Osteocyte (in vitro differentiated cells): ENCODE data around the gene THAP2. TPM values are rescaled to one million over a fixed set of nuclear protein-coding genes. Genes with fewer than 3 reads are reported as not detected.
A peak's percentile ranks its signal among the peaks of the same experiment; 100 is the strongest.

ENCODE experiments used
- DNase-seq: peaks from one replicate; pipeline ENCODE4 v3.0.0; 2021; ENCODE audit warnings: mixed read lengths; ENCODE audit not compliant: unreplicated experiment; ENCODE audit errors: extremely low spot score
- H3K27ac Mint-ChIP-seq: one replicate; pipeline ENCODE4 v1.8.0; 2021; ENCODE audit warnings: mild to moderate bottlenecking, mixed read lengths; ENCODE audit not compliant: unreplicated experiment
- H3K27me3 Mint-ChIP-seq: one replicate; pipeline ENCODE4 v1.8.0; 2021; ENCODE audit warnings: mixed read lengths; ENCODE audit not compliant: unreplicated experiment
- H3K36me3 Mint-ChIP-seq: one replicate; pipeline ENCODE4 v1.8.0; 2021; ENCODE audit warnings: mixed read lengths; ENCODE audit not compliant: unreplicated experiment
- H3K4me1 Mint-ChIP-seq: one replicate; pipeline ENCODE4 v1.8.0; 2021; ENCODE audit warnings: mixed read lengths; ENCODE audit not compliant: unreplicated experiment
- H3K4me3 Mint-ChIP-seq: one replicate; pipeline ENCODE4 v1.8.0; 2021; ENCODE audit warnings: mild to moderate bottlenecking, moderate library complexity, mixed read lengths; ENCODE audit not compliant: unreplicated experiment
- H3K9me3 Mint-ChIP-seq: one replicate; pipeline ENCODE4 v1.8.0; 2021; ENCODE audit warnings: mixed read lengths; ENCODE audit not compliant: unreplicated experiment
- total RNA-seq: library from RNA; stranded (reverse); gene quantifications from 2 replicates; pipeline ENCODE4 v1.2.1, GENCODE V29; 2021
- TF ChIP-seq, protein P1 (sequence below): fragments of 200-600 bp; sonication (generic); IDR thresholded peaks from 2 replicates; pipeline ENCODE4 v1.5.0; 2021; ENCODE audit warnings: antibody characterized with exemption, mild to moderate bottlenecking, moderate library complexity

Gene THAP2
- total RNA-seq, 1 donor from 2014 or later: 5.0 TPM

DNA sequence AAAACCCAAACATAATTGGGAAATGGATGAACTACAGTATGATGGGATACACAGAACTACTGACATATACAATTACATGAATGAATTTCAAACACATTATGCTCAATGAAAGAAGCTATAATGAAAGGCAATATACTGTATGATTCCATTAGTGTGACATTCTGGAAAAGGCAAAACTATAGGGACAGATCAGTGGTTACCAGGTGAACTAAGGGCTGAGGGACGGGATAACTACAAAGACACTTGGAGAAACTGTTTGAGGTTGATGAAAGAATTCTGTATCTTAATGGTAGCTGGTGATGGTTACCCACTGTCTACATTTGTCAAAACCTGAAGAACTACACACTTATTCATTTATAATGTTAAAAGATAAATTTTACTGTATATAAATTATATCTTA lies 8.2 kb upstream of the THAP2 start:
- Mint-ChIP-seq H3K4me3 (no peak overlapping the region), H3K27ac (no peak overlapping the region), H3K4me1 (peaks cover 26% of the 10 kb centered on the region), H3K27me3 (no peaks in the 10 kb centered on the region), H3K9me3 (no peaks in the 10 kb centered on the region), H3K36me3 (peaks cover 43% of the 10 kb centered on the region)
- TF ChIP-seq, protein P1, sequence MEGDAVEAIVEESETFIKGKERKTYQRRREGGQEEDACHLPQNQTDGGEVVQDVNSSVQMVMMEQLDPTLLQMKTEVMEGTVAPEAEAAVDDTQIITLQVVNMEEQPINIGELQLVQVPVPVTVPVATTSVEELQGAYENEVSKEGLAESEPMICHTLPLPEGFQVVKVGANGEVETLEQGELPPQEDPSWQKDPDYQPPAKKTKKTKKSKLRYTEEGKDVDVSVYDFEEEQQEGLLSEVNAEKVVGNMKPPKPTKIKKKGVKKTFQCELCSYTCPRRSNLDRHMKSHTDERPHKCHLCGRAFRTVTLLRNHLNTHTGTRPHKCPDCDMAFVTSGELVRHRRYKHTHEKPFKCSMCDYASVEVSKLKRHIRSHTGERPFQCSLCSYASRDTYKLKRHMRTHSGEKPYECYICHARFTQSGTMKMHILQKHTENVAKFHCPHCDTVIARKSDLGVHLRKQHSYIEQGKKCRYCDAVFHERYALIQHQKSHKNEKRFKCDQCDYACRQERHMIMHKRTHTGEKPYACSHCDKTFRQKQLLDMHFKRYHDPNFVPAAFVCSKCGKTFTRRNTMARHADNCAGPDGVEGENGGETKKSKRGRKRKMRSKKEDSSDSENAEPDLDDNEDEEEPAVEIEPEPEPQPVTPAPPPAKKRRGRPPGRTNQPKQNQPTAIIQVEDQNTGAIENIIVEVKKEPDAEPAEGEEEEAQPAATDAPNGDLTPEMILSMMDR: no peak
- no peak for DNase-seq

DNA sequence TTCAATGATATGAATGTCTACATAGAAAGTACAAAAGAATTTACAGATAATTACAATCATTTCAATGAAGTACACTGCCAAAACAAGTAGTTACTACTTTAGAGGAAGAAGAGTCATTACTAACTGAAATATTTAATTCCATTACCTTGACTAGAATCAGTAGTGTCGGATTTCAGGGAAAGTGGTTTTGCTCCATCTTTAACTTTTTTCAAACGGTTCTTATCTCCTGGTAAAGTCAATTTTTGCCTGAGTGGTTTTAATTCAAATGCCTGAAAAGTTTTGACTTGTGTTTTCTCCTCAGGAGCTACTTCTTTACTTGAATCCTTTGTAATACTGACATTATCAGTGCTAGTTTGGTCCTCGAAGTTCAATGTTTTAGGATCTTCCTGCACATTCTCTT lies 7.4 kb upstream of the THAP2 start:
- Mint-ChIP-seq H3K27me3 (no peaks in the 10 kb centered on the region), H3K4me1 (peaks cover 30% of the 10 kb centered on the region), H3K9me3 (no peaks in the 10 kb centered on the region), H3K36me3 (peaks cover 43% of the 10 kb centered on the region), H3K4me3 (no peak overlapping the region), H3K27ac (no peak overlapping the region)
- DNase-seq: no peak
- TF ChIP-seq, protein P1: no peak

DNA sequence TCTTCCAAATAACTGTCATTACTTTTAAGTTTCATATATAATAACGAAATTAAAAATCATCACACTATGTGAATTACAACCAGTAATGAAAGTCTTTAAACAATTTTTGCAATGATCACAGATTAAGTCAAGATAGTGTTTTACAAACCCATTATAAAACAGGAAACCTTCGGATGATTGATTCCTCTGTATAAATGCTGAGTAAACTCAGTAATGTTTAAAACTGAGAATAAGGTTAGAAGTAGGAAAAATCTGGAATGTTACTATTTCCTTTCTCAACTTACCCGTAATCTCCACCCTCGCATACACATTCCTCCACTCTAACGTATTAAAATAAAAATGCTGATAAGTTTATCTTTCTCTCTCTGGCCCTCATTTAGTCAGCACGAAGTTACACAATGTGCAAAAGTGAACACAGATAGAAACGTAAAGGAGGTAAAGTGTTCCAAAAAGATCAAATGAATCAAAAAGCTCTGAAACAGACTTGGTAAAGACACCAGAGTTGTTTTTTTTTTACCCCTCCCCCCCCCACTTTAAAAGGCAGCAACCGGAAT lies 2.0 kb upstream of the THAP2 start:
- no peaks in the 10 kb centered on the region for H3K9me3 Mint-ChIP-seq
- no peaks in the 10 kb centered on the region for H3K27me3 Mint-ChIP-seq
- H3K27ac Mint-ChIP-seq: peak overlapping the region; percentile 100
- peaks cover 33% of the 10 kb centered on the region for H3K4me1 Mint-ChIP-seq
- peak overlapping the region; percentile 99 for H3K4me3 Mint-ChIP-seq
- TF ChIP-seq, protein P1: no peak
- DNase-seq: no peak
- H3K36me3 Mint-ChIP-seq: peaks cover 23% of the 10 kb centered on the region

DNA sequence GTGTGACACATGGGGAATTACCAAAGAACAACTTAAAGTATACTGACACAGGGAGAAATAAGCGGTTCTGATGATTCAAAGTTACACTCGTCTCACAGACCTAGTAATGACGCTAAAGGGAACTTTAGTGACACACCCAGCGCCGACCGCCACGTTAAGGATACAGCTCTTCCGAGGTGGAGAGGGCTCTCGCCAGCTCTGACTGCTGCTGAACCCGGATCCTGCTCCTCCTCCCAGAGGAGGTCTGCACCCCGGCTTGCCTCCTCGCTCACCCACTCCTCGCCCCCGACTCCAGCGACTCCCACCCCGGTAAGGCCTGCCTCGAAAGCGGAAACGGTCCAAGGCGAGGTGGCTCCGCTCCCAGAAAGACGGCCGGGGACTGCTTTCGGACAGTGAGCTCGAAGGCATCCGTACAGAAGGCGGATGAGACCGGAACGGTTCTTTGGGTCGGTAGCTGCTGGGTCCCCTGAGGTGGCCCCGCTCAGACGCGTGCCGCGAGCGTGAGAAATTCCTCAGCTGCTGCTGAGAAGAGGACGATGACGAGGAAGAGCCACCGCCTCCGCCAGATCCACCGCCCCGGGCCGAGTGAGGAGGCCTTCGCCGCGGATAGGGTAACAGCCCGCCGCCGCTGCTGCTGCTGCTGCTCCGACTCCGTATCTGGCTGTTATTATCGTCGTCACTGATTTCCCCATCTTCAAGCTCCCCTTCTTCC lies 1.1 kb upstream of the THAP2 start:
- Mint-ChIP-seq H3K4me3 (peak overlapping the region; percentile 99), H3K27ac (peak overlapping the region; percentile 100), H3K9me3 (no peaks in the 10 kb centered on the region), H3K27me3 (no peaks in the 10 kb centered on the region), H3K4me1 (peaks cover 33% of the 10 kb centered on the region), H3K36me3 (peaks cover 16% of the 10 kb centered on the region)
- DNase-seq: peak; percentile 88
- TF ChIP-seq, protein P1: no peak

DNA sequence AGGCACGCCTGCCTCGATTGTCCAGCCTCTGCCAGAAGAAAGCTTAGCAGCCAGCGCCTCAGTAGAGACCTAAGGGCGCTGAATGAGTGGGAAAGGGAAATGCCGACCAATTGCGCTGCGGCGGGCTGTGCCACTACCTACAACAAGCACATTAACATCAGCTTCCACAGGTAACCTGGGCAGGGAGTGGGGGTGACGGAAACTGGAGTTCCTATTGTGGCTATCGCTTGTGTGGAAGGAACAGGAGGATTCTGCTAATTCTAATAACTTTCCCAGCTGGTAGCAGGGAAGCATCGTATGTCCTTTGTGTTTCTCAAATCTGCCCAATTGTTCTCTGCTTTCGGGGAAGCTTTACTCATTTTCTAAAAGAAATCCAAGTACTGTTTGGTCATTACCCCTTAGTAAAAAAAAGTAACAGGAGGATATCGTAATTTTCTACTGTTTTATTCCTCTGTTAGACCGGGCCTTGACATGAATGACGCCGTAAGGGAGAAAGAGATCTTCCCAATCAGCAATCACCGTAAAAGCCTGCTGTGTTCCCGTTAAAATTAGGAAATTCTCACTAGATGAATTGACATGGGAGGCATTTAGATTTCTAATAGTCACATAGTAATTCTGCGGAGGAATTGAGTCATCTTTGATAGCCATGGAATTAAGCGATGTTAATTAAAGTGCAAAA lies 449 bp downstream of the THAP2 start:
- Mint-ChIP-seq H3K27me3 (no peaks in the 10 kb centered on the region), H3K27ac (peak overlapping the region; percentile 100), H3K4me3 (peak overlapping the region; percentile 99), H3K9me3 (no peaks in the 10 kb centered on the region), H3K4me1 (peaks cover 31% of the 10 kb centered on the region), H3K36me3 (peaks cover 4% of the 10 kb centered on the region)
- TF ChIP-seq, protein P1: no peak
- DNase-seq: no peak
